MM.1S (cell line): ENCODE results near the gene CHRND.

Source experiments
- DNase-seq: peaks from one replicate; pipeline ENCODE4 v3.0.0-alpha.2; 2015
- H2AFZ ChIP-seq: fragments of 300-600 bp; sonication (generic); 2 replicates; pipeline ENCODE4 v1.6.0; 2016; ENCODE audit warnings: antibody characterized with exemption, low read length
- H3F3A ChIP-seq: fragments of 300-600 bp; sonication (generic); 2 replicates; pipeline ENCODE4 v1.6.1; 2016; ENCODE audit warnings: mild to moderate bottlenecking, antibody characterized with exemption, low read length, moderate library complexity, mixed read lengths; ENCODE audit not compliant: insufficient read depth
- H3K27ac ChIP-seq: fragments of 300-600 bp; sonication (generic); 2 replicates; pipeline ENCODE4 v1.5.1; 2016; ENCODE audit warnings: mild to moderate bottlenecking, low read length
- H3K27me3 ChIP-seq: fragments of 300-600 bp; sonication (generic); replicated peaks from 2 replicates; pipeline ENCODE4 v1.6.0; 2016; ENCODE audit warnings: low read length; ENCODE audit not compliant: insufficient read depth
- H3K36me3 ChIP-seq: fragments of 300-600 bp; sonication (generic); replicated peaks from 2 replicates; pipeline ENCODE4 v1.6.1; 2016; ENCODE audit warnings: mild to moderate bottlenecking, low read length, mixed read lengths; ENCODE audit not compliant: insufficient read depth
- H3K4me1 ChIP-seq: fragments of 300-600 bp; sonication (generic); 2 replicates; pipeline ENCODE4 v1.6.1; 2016; ENCODE audit warnings: low read length, mixed read lengths
- H3K4me2 ChIP-seq: fragments of 300-600 bp; sonication (generic); 2 replicates; pipeline ENCODE4 v1.6.0; 2016; ENCODE audit warnings: low read depth, low read length
- H3K4me3 ChIP-seq: fragments of 300-600 bp; sonication (generic); 2 replicates; pipeline ENCODE4 v1.5.1; 2016; ENCODE audit warnings: low read length, mixed read lengths
- H3K79me2 ChIP-seq: fragments of 300-600 bp; sonication (generic); 2 replicates; pipeline ENCODE4 v1.6.1; 2016; ENCODE audit warnings: mixed run types, low read length, mixed read lengths
- H3K9ac ChIP-seq: fragments of 300-600 bp; sonication (generic); 2 replicates; pipeline ENCODE4 v1.6.1; 2016; ENCODE audit warnings: low read length, mixed read lengths
- H3K9me2 ChIP-seq: fragments of 300-600 bp; sonication (generic); replicated peaks from 2 replicates; pipeline ENCODE4 v1.6.1; 2016; ENCODE audit warnings: mild to moderate bottlenecking, low read length, mixed read lengths; ENCODE audit not compliant: insufficient read depth
- H3K9me3 ChIP-seq: fragments of 300-600 bp; sonication (generic); replicated peaks from 2 replicates; pipeline ENCODE4 v1.6.1; 2016; ENCODE audit warnings: mild to moderate bottlenecking, low read length, mixed read lengths; ENCODE audit not compliant: insufficient read depth
- H4K20me1 ChIP-seq: fragments of 300-600 bp; sonication (generic); 2 replicates; pipeline ENCODE4 v1.6.1; 2016; ENCODE audit warnings: mild to moderate bottlenecking, low read length, moderate library complexity, mixed read lengths; ENCODE audit not compliant: insufficient read depth
- EZH2 ChIP-seq: fragments of 300-600 bp; sonication (generic); optimal IDR thresholded peaks from 2 replicates; pipeline ENCODE3; 2017; ENCODE audit warnings: low read depth, mild to moderate bottlenecking, antibody characterized with exemption, low read length, mixed read lengths
- EZH2phosphoT487 ChIP-seq: fragments of 300-600 bp; sonication (generic); IDR thresholded peaks from 2 replicates; pipeline ENCODE4 v1.6.1; 2018; ENCODE audit warnings: antibody characterized with exemption, low read length
- TF ChIP-seq, protein P1 (sequence below): fragments of 300-600 bp; sonication (generic); IDR thresholded peaks from 2 replicates; pipeline ENCODE4 v1.5.1; 2016; ENCODE audit warnings: antibody characterized with exemption, low read length, mixed read lengths

Gene CHRND

GRCh38 chr2:232502911-232503808, 22.8 kb upstream of the CHRND start:
- Histone ChIP-seq H3K4me2 (no peak overlapping the region; the same call in 1 of the 2 replicates), H3K9ac (no peak overlapping the region), H3K36me3 (no peaks in the 10 kb centered on the region), H3K79me2 (no peaks in the 10 kb centered on the region), H3K27ac (no peak overlapping the region), H2AFZ (no peak overlapping the region), H3F3A (no peaks in the 10 kb centered on the region), H3K9me2 (no peaks in the 10 kb centered on the region), H3K4me1 (no peaks in the 10 kb centered on the region), H3K27me3 (peaks cover 38% of the 10 kb centered on the region), H3K4me3 (no peak overlapping the region), H4K20me1 (no peaks in the 10 kb centered on the region), H3K9me3 (no peaks in the 10 kb centered on the region)
- TF ChIP-seq EZH2phosphoT487 (no peak), EZH2 (no peak)
- TF ChIP-seq, protein P1, sequence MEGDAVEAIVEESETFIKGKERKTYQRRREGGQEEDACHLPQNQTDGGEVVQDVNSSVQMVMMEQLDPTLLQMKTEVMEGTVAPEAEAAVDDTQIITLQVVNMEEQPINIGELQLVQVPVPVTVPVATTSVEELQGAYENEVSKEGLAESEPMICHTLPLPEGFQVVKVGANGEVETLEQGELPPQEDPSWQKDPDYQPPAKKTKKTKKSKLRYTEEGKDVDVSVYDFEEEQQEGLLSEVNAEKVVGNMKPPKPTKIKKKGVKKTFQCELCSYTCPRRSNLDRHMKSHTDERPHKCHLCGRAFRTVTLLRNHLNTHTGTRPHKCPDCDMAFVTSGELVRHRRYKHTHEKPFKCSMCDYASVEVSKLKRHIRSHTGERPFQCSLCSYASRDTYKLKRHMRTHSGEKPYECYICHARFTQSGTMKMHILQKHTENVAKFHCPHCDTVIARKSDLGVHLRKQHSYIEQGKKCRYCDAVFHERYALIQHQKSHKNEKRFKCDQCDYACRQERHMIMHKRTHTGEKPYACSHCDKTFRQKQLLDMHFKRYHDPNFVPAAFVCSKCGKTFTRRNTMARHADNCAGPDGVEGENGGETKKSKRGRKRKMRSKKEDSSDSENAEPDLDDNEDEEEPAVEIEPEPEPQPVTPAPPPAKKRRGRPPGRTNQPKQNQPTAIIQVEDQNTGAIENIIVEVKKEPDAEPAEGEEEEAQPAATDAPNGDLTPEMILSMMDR: no peak
- DNase-seq: no peak

DNA sequence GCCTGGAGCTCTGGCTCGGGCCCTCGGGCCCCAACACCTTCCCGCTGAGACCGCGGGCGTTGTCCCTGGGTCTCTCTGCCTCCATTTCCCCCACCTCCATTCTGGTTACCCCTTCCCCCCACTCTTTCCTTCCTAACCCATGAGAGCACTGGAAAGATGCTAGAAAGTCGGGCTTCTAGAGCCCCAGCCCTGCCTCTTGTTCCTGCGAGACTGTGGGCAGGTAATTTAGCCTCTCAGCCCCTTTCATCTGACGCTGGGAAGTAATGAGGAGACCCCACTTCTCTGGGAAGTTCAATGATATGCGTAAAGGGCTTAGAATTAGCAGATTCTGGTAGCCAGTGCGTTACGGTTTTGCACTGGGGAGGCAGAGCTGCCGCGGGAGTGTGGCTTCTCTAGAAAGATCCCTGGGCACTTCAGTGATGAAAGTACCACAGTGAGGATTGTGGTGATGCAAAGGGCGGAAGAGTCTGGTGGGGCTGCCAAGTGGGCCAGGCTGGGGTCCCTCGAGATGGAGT, 22.1 kb upstream of the CHRND start:
- no peak overlapping the region for H3K4me3 ChIP-seq

GRCh38 chr2:232504438-232504837, 21.5 kb upstream of the CHRND start:
- Histone ChIP-seq H3K9me2 (no peaks in the 10 kb centered on the region), H3K79me2 (no peaks in the 10 kb centered on the region), H3K36me3 (no peaks in the 10 kb centered on the region), H3K4me3 (no peak overlapping the region), H3K27ac (no peak overlapping the region), H3F3A (no peaks in the 10 kb centered on the region), H3K4me2 (no peak overlapping the region), H4K20me1 (no peaks in the 10 kb centered on the region), H3K4me1 (no peaks in the 10 kb centered on the region), H3K9ac (no peak overlapping the region), H3K9me3 (no peaks in the 10 kb centered on the region), H3K27me3 (peaks cover 43% of the 10 kb centered on the region), H2AFZ (no peak overlapping the region)
- no peak for DNase-seq
- TF ChIP-seq EZH2 (no peak), EZH2phosphoT487 (no peak)
- TF ChIP-seq, protein P1: no peak

More for the DNA sequence above, 22.1 kb upstream of the CHRND start:
- Histone ChIP-seq H3K79me2 (no peaks in the 10 kb centered on the region), H3K27me3 (peaks cover 43% of the 10 kb centered on the region), H3K9me2 (no peaks in the 10 kb centered on the region), H3F3A (no peaks in the 10 kb centered on the region), H3K36me3 (no peaks in the 10 kb centered on the region), H3K9me3 (no peaks in the 10 kb centered on the region), H3K4me2 (no peak overlapping the region), H3K4me1 (no peaks in the 10 kb centered on the region), H3K9ac (no peak overlapping the region), H2AFZ (no peak overlapping the region), H3K27ac (no peak overlapping the region), H4K20me1 (no peaks in the 10 kb centered on the region)
- DNase-seq: no peak
- no peak for TF ChIP-seq EZH2phosphoT487
- no peak for TF ChIP-seq EZH2
- TF ChIP-seq, protein P1: no peak
